ES-I3 (cell line): Measurements from ENCODE around the gene PDPK1.
A peak's percentile ranks its signal among the peaks of the same experiment; 100 is the strongest.

Experiments
- H3K36me3 ChIP-seq: 2 replicates; pipeline ENCODE4 v1.6.1; 2013; ENCODE audit warnings: mild to moderate bottlenecking, low read length, control low read depth, moderate library complexity; ENCODE audit not compliant: insufficient read depth
- H3K4me1 ChIP-seq: 2 replicates; pipeline ENCODE4 v1.6.1; 2013; ENCODE audit warnings: mild to moderate bottlenecking, control low read depth, low read length; ENCODE audit not compliant: insufficient read depth
- H3K9ac ChIP-seq: 2 replicates; pipeline ENCODE4 v1.6.1; 2013; ENCODE audit warnings: low read depth, mild to moderate bottlenecking, low read length, moderate library complexity
- H3K9me3 ChIP-seq: 2 replicates; pipeline ENCODE4 v1.6.1; 2013; ENCODE audit warnings: mild to moderate bottlenecking, low read length, moderate library complexity; ENCODE audit not compliant: control insufficient read depth, insufficient read depth

PDPK1 gene

DNA sequence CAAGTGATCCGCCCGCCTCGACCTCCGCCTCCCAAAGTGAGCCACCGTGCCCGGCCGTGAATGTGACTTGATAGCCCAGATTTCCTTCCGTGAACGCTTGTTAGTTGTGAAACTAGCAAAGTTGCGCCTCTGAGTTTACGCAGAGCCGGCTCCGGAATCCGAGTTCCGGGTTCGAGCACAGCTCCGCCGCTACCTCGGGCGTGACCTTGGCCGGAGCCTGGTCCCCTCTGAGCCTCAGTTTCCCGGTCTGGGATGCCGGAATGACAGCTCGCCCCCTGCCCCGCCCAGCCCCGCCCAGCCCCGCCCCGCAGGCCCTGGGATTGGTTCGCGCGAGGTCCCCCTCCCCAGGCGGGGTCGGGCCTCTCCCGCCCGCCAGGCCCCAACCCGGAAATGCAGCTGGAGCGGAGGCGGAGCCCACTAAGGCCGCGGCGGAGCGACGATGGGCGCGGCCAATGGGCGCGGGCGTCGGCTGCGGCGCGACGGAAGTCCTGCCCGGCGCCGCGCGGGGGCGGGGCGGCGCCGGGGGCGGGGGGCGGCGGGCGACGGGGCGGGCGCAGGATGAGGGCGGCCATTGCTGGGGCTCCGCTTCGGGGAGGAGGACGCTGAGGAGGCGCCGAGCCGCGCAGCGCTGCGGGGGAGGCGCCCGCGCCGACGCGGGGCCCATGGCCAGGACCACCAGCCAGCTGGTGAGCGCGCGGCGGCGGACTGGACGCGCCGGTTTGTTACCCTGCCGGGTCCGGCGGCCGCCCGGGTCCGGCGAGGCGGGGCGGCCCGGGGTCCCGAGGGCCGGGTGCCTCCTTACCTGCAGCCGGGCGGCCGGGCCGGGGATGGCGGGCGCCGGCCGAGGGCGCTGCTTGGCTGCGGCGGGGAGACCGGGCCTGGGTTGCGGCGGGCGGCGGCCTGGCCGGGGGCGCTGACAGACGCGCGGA lies at the start of gene PDPK1:
PDPK1 (plus strand) TSS at position 571 of the 929 bp plus-strand sequence; CDS start at position 663, 92 bp downstream.
- Histone ChIP-seq H3K9ac (peak within 1 kb of the TSS; percentile 72; the same call in 1 of the 2 replicates), H3K4me1 (no peaks in the 10 kb centered on the region)

DNA sequence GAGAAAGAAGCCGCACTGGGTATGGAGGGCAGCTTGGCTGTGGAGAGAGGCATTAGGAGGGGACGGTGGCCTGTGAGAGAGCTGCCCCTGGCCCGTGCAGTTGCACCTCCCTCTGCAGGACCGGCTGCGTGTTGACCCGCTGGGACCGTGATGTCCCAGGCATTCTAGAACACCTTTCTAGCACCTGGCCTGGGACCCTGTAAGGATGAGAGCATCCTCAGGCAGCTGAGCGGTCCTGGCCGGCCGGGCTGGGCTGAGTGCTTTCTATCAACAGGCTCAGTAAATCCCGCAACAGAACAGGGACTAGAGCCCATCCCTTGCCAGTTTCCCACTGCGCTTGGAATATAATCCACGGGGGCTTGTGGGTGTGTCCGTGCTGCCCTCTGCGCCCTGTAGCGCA lies 48.2 kb upstream of the PDPK1 start:
- Histone ChIP-seq H3K9me3 (no peaks in the 10 kb centered on the region), H3K9ac (no peak overlapping the region), H3K36me3 (no peaks in the 10 kb centered on the region), H3K4me1 (no peaks in the 10 kb centered on the region; the same call in 1 of the 2 replicates)

More for the DNA sequence above, at the start of gene PDPK1:
- no peaks in the 10 kb centered on the region for H3K9me3 ChIP-seq
- no peaks in the 10 kb centered on the region for H3K36me3 ChIP-seq

DNA sequence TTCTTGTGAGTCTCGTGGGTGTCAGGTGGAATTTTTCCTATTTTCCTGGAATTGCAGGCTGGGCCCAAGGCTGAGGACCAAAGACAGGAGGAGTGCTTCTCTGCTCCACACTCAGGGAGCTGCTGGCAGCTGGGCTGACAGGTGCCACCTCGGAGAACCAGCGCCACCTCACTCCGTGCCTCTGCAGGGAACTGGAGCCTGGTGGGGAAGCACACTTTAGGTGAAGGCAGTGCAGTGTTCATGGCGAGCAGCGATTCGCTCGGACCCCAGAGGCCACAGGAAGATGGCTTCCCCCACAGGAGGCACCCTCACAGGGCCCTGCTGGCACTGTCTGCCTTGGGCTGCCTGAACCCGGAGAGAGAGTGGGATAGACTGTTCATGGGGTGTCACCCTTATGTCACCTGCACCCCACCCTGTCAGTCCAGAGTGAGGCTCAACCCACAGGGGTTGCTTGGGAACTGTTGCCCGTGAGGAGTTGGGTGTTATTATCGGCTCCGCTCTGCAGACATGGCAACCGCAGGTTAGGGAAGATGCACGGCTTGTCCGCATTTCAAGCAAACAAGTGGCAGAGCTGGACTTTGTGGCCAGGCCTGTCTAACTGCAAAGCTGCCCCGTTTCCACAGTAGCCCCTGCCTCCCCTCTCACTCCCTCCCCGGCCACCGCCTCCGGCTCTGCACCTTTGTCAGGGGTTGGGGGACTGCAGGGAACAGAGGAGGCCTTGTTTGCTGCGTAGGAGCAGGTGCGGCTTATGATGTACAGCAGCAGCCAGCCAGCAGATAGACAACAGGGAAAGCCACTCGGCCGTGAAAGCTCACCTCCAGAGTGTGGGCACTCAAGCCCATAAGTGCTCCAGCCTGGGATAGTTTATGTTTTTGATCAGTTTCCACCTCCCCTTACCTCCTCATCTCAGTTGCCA lies 47.4 kb upstream of the PDPK1 start:
- no peak overlapping the region for H3K9ac ChIP-seq

DNA sequence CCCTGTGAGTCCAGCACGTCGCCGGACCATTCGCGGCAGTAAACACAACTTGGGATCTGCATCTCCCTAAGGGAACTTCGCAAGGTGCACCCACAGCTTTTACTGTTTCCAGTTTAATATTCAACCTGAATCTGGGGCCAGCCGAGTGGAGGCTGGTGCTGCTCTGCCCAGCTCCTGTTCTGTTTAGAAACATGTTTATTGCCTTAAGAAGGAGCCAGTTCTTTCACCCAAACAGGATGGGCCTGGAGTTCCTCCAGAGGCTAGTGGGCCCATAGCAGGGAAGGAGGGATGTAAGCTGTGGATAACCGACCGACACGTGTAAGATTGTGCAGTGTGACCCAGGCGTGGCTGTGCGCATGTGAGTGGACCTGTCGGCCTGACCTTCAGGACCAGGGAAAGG lies 45.5 kb upstream of the PDPK1 start:
- H3K4me1 ChIP-seq = no peaks in the 10 kb centered on the region; the same call in 1 of the 2 replicates
- H3K9ac ChIP-seq = no peak overlapping the region
- H3K9me3 ChIP-seq = no peaks in the 10 kb centered on the region
- H3K36me3 ChIP-seq = no peaks in the 10 kb centered on the region

More for the DNA sequence above, 47.4 kb upstream of the PDPK1 start:
- no peaks in the 10 kb centered on the region; the same call in 1 of the 2 replicates for H3K4me1 ChIP-seq
- no peaks in the 10 kb centered on the region for H3K9me3 ChIP-seq
- no peaks in the 10 kb centered on the region for H3K36me3 ChIP-seq

DNA sequence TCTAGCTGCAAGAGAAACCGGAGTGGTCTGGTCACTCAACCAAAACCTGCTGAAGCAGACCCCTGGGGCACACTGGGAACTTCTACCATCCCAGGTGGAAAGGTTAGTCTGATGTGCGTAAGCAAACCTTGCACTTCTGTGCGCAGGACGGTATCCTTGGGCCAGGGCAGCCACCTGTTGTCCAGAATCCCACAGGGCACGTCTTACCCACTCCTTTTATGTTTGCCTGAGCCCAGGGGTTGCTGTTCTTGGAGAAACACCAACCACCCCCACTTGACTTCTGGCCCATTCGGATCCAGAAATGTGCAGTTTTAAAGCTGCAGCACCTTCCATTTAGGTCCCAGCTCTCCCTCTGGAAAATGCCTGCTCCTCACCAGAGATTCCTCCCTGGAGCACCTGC lies 44.2 kb upstream of the PDPK1 start:
- no peaks in the 10 kb centered on the region for H3K36me3 ChIP-seq
- H3K9ac ChIP-seq = no peak overlapping the region
- no peaks in the 10 kb centered on the region for H3K9me3 ChIP-seq

DNA sequence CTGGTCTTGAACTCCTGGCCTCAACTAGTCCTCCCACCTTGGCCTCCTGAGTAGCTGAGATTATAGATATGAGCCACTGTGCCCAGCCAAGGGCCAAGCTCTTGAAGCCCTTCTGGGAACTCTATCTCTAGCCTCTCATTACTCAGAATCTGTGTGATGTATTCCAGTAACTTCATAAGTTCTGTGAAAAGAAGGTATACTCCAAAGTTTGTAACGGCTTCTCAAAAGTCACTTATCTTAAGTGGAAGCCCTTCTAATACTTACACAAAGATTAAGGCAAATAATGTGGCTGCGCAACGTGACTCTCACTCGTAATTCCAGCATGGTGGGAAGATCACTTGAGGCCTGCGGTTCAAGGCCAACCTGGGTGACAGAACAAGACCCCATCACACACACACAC lies 43.2 kb upstream of the PDPK1 start:
- Histone ChIP-seq H3K9ac (no peak overlapping the region), H3K4me1 (no peaks in the 10 kb centered on the region), H3K36me3 (no peaks in the 10 kb centered on the region), H3K9me3 (no peaks in the 10 kb centered on the region)

More for the DNA sequence above, 44.2 kb upstream of the PDPK1 start:
- H3K4me1 ChIP-seq = no peaks in the 10 kb centered on the region

DNA sequence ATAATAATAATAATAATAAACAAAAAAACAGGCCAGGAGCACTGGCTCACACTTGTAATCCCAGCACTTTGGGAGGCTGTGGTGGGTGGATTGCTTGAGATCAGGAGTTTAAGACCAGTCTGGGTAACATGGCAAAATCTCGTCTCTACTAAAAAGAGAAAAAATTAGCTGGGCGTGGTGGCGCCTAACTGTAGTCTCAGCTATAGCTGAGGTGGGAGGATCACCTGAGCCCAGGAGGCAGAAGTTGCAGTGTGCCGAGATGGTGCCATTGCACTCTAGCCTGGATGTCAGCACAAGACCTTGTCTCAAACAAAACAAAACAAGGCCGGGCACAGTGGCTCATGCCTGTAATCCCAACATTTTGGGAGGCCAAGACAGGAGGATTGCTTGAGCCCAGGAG lies 42.8 kb upstream of the PDPK1 start:
- H3K4me1 ChIP-seq = no peaks in the 10 kb centered on the region
- no peaks in the 10 kb centered on the region for H3K36me3 ChIP-seq
- no peaks in the 10 kb centered on the region for H3K9me3 ChIP-seq
- H3K9ac ChIP-seq = no peak overlapping the region

DNA sequence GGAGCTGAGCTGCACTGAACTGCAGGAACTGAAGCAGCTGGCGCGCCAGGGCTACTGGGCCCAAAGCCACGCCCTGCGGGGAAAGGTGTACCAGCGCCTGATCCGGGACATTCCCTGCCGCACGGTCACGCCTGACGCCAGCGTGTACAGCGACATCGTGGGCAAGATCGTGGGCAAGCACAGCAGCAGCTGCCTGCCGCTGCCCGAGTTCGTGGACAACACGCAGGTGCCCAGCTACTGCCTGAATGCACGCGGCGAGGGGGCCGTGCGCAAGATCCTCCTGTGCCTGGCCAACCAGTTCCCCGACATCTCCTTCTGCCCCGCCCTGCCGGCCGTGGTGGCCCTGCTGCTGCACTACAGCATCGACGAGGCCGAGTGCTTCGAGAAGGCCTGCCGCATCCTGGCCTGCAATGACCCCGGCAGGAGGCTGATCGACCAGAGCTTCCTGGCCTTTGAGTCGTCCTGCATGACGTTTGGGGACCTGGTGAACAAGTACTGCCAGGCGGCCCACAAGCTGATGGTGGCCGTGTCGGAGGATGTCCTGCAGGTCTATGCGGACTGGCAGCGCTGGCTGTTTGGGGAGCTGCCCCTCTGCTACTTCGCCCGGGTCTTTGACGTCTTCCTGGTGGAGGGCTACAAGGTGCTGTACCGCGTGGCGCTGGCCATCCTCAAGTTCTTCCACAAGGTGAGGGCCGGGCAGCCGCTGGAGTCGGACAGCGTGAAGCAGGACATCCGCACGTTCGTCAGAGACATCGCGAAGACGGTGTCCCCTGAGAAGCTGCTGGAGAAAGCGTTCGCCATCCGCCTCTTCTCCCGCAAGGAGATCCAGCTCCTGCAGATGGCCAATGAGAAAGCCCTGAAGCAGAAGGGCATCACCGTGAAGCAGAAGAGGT lies 41.4 kb upstream of the PDPK1 start:
- no peak overlapping the region for H3K9ac ChIP-seq
- no peaks in the 10 kb centered on the region for H3K4me1 ChIP-seq
- no peaks in the 10 kb centered on the region for H3K9me3 ChIP-seq
- H3K36me3 ChIP-seq = no peaks in the 10 kb centered on the region

DNA sequence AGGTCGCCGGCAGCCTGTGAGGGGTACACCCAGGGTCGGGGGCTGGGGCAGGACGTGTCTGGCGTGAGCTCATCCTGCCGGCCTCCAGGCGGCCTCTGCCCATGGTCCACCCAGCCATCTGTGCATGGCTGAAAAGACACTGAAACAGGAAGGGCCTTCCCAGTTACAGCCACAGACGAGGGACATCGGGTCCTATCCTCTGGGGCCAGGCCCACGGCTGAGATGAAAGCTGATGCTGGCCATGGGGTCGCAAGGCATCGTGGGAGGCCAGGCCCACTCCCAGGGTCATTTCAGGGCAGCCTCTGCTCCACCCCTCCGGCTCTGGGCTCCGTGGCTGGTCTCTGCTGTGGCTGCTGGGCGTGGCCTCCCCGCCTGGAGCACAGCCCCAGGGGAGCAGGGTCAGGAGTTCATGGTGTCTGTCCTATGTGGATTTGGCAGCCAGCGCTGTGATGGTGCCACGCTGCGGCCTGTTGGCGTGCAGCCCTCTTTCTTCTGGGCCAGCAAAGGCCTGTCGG lies 40.6 kb upstream of the PDPK1 start:
- Histone ChIP-seq H3K9me3 (no peaks in the 10 kb centered on the region), H3K9ac (no peak overlapping the region), H3K36me3 (no peaks in the 10 kb centered on the region), H3K4me1 (peaks cover 6% of the 10 kb centered on the region; the same call in 1 of the 2 replicates)

DNA sequence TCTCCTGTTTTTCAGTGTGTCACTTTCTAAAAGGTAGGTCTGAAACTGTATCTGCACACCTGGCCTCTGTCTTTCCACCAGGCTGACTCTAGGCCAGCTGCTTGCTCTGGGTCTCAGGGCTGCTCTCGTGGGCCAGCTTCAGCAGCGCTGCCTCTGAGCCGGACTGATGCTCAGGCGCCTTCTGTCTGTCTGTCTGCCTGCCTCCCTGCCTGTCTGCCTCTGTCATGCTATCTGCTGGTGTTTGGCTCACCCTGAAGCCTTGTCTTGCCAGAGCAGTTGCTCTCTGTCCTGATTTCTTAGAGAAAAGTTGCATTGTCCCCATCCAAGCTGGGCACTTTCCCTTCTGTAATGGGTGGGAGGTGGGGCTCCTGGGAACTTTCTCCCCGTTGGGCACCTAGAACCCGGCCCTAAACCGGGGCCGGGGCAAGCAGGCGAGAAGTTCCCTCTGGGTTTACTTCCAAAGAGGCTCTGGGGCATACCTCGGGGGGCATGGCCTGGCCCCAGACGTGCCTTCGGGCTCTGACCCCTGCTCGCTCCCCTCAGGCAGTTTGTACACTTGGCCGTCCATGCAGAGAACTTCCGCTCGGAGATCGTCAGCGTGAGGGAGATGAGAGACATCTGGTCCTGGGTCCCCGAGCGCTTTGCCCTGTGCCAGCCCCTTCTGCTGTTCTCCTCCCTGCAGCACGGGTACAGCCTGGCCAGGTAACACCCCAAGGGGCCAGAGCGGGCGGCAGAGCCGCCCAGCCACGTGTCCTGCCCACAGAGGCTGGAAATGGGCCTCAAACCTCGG lies 39.9 kb upstream of the PDPK1 start:
- H3K36me3 ChIP-seq = no peaks in the 10 kb centered on the region

DNA sequence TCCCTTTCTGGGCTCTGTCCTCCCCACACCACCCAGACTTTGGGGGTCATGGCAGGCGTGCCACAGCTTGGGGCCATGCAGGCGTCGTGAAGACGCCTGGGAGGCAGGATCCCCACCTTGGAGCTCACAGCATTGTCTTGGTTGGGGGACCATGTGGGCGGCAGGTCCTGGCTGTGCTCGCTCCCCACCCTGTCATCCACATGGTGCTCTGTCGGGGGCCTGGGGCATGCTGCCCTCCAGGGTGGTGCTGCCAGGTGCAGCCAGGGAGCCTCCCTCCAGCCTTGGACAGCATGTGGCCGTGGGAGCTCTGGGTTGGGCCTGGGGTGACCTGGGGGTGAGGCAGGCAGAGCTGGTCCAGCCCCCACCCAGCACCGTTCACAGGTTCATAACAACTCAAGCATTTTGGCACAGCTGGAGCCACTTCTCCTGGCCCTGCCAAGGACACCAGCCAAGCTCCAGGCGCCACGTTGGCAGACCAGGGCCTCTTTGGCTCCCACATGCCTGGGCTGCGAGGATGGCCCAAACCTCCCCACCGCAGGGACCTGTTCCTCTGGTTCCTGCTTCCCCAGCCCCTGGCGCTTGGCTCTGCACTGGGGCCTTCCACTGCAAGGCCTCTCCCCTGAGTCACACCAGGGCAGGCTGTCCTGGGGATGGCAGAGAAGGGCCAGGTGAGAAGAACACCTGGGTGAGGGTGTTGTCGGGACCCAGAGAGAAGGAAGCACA lies 39.1 kb upstream of the PDPK1 start:
- Histone ChIP-seq H3K36me3 (no peaks in the 10 kb centered on the region), H3K4me1 (peaks cover 9% of the 10 kb centered on the region; the same call in 1 of the 2 replicates), H3K9ac (no peak overlapping the region), H3K9me3 (no peaks in the 10 kb centered on the region)

More for the DNA sequence above, 39.9 kb upstream of the PDPK1 start:
- peaks cover 9% of the 10 kb centered on the region; the same call in 1 of the 2 replicates for H3K4me1 ChIP-seq
- H3K9ac ChIP-seq = no peak overlapping the region
- H3K9me3 ChIP-seq = no peaks in the 10 kb centered on the region

DNA sequence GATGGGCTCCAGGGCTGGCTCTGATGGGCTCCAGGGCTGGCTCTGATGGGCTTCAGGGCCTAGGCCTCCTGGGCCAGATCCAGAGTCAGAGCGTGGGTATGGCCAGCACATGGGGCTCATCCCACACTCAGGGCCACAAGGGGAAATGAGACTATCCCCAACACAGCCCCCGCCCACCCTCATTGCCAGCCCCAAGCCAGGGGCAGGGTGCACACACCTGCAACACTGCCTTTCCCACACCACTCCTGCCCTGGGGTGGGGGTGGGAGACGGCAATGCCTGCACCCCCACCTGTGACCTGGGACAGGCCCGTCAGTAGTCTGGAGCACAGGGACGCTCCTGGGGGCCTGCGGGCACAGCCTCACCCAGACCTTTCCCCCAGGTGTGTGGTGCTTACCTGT lies 38.4 kb upstream of the PDPK1 start:
- peaks cover 9% of the 10 kb centered on the region; the same call in 1 of the 2 replicates for H3K4me1 ChIP-seq

More for the DNA sequence above, 38.4 kb upstream of the PDPK1 start:
- Histone ChIP-seq H3K9me3 (no peaks in the 10 kb centered on the region), H3K9ac (no peak overlapping the region), H3K36me3 (no peaks in the 10 kb centered on the region)
